SU-DHL-6 (cell line): ENCODE results near the gene NRF1.
"Not testable (repeated sequence)": the region's sequence is repeated elsewhere in the genome, so short reads cannot be mapped to it uniquely, and the experiment has no call there.

Source experiments
- H2AFZ ChIP-seq: fragments of 200-600 bp; sonication (generic); 2 replicates; pipeline ENCODE4 v1.6.1; 2014; ENCODE audit warnings: low read depth, mild to moderate bottlenecking, moderate library complexity, mixed read lengths, antibody characterized with exemption, low read length; ENCODE audit not compliant: severe bottlenecking
- H3F3A ChIP-seq: fragments of 200-600 bp; shearing (Covaris generic); 2 replicates; pipeline ENCODE4 v1.6.0; 2016; ENCODE audit warnings: antibody characterized with exemption, mild to moderate bottlenecking; ENCODE audit not compliant: insufficient read depth
- H3K27ac ChIP-seq: fragments of 200-600 bp; sonication (generic); 2 replicates; pipeline ENCODE4 v1.5.1; 2016; ENCODE audit warnings: low read depth, mild to moderate bottlenecking, low read length, moderate library complexity, mixed read lengths
- H3K27me3 ChIP-seq: fragments of 200-600 bp; sonication (generic), shearing (Covaris generic); 2 replicates; pipeline ENCODE4 v1.6.0; 2014; ENCODE audit warnings: mild to moderate bottlenecking, low read length
- H3K36me3 ChIP-seq: fragments of 200-600 bp; sonication (generic); 2 replicates; pipeline ENCODE4 v1.6.1; 2014; ENCODE audit warnings: mild to moderate bottlenecking, low read length, mixed read lengths
- H3K4me2 ChIP-seq: fragments of 300-600, 200-600 bp; shearing (Covaris generic), sonication (generic); 2 replicates; pipeline ENCODE4 v1.6.0; 2014; ENCODE audit warnings: low read length, low read depth, mild to moderate bottlenecking; ENCODE audit not compliant: poor library complexity, severe bottlenecking
- H3K4me3 ChIP-seq: fragments of 200-600 bp; sonication (generic); 2 replicates; pipeline ENCODE4 v1.5.1; 2014; ENCODE audit warnings: antibody characterized with exemption, low read length, mild to moderate bottlenecking, mixed read lengths; ENCODE audit not compliant: insufficient read depth, poor library complexity, severe bottlenecking
- H3K79me2 ChIP-seq: fragments of 200-600 bp; sonication (generic); 2 replicates; pipeline ENCODE4 v1.6.1; 2014; ENCODE audit warnings: mild to moderate bottlenecking, low read length, moderate library complexity; ENCODE audit not compliant: insufficient read depth
- H3K9ac ChIP-seq: fragments of 200-600 bp; sonication (generic); 2 replicates; pipeline ENCODE4 v1.7.0; 2014; ENCODE audit warnings: mild to moderate bottlenecking, low read length
- H3K9me2 ChIP-seq: fragments of 200-600 bp; sonication (generic); replicated peaks from 2 replicates; pipeline ENCODE4 v1.6.1; 2014; ENCODE audit warnings: low read length; ENCODE audit not compliant: insufficient read depth
- H3K9me3 ChIP-seq: fragments of 200-600 bp; sonication (generic); 2 replicates; pipeline ENCODE4 v1.6.1; 2014; ENCODE audit warnings: low read length, mixed read lengths; ENCODE audit not compliant: insufficient read depth
- H4K20me1 ChIP-seq: fragments of 200-600 bp; sonication (generic); 2 replicates; pipeline ENCODE4 v1.6.1; 2014; ENCODE audit warnings: low read depth, mild to moderate bottlenecking, antibody characterized with exemption, low read length, moderate library complexity, mixed read lengths
- CTCF ChIP-seq: fragments of 200-600 bp; sonication (generic); IDR thresholded peaks from one replicate; pipeline ENCODE4 v1.5.1; 2017; ENCODE audit warnings: antibody characterized with exemption, mild to moderate bottlenecking, low read length, moderate library complexity; ENCODE audit not compliant: insufficient read depth, poor library complexity, severe bottlenecking
- EZH2phosphoT487 ChIP-seq: fragments of 200-600 bp; sonication (generic), shearing (Covaris generic); conservative IDR thresholded peaks from 2 replicates; pipeline ENCODE4 v1.6.1; 2018; ENCODE audit warnings: mild to moderate bottlenecking, antibody characterized with exemption, low read length, moderate library complexity, mixed read lengths

The NRF1 gene

DNA sequence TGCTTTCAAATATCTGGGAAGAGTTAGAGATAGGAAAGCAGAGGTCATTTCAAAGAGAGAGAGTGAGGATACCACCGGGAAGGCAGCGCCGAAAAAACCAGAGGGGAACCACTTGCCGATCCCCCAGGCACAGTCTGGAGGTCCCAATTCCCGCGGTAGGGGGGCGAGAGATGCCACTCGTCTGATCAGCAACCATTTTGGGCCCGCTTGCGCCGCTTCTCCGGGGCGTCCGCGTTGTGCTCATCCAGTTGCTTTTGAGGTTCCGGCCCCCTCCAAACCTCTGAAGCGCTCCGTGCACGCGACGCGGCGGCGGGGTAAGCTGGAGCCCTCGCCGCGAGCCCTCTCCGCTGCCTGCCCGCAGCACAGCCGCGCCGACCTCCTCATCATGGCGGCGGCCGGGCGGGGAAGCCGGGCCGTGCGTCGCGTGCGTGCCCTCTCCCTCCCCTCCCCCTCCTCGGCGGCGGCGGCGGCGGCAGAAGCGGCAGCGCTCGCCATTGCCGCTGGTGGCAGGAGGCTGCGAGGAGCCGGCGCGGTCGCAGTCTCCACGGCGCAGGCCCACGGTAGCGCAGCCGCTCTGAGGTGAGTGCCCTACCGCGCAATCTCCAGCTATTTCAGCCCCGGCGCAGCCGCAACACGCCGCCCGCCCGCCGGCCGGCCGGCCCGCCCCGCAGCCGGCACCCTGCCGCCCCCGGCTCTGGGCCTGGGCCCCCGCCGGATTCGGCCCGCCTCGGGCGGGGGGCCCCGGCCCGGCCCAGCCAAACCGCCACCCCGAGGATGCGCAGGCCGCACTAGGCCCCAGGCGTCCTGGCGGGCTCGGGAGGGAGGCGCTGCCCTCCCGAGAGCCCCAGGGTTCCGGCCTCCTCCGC lies at the start of gene NRF1:
TSS of gene NRF1 (plus strand) at position 475 of the 866 bp plus-strand sequence. CDS start 45,632 bp downstream, outside the sequence.
- peaks cover 13% of the 10 kb centered on the region for H4K20me1 ChIP-seq
- peak within 1 kb of the TSS; percentile 95 for H3K9ac ChIP-seq
- H2AFZ ChIP-seq: peak within 1 kb of the TSS; percentile 68
- H3F3A ChIP-seq: peaks cover 9% of the 10 kb centered on the region; the same call in 1 of the 2 replicates
- peaks cover 62% of the 10 kb centered on the region for H3K79me2 ChIP-seq
- peak within 1 kb of the TSS; percentile 96 for H3K4me3 ChIP-seq
- H3K27me3 ChIP-seq: no peaks in the 10 kb centered on the region
- no peaks in the 10 kb centered on the region for H3K9me2 ChIP-seq
- H3K27ac ChIP-seq: peak within 1 kb of the TSS; percentile 72
- H3K9me3 ChIP-seq: no peaks in the 10 kb centered on the region
- H3K4me2 ChIP-seq: peak within 1 kb of the TSS; percentile 77
- TF ChIP-seq EZH2phosphoT487 (no peak), CTCF (no peak)
- H3K36me3 ChIP-seq: 0 out of 2 replicates have a peak, but pooled peaks cover 4% of the 10 kb centered on the region

- not testable (repeated sequence) for H3K27me3 ChIP-seq, H3K36me3 ChIP-seq, H3K4me3 ChIP-seq, H3K79me2 ChIP-seq, H4K20me1 ChIP-seq, H3K9me2 ChIP-seq, H3K4me2 ChIP-seq, H3K9me3 ChIP-seq, H3K27ac ChIP-seq, H3K9ac ChIP-seq, H2AFZ ChIP-seq, H3F3A ChIP-seq
These were observed 45.2 kb upstream of the NRF1 start for GRCh38 chr7:129566323-129566722.

GRCh38 chr7:129567377-129567776 lies 44.1 kb upstream of the NRF1 start:
- Histone ChIP-seq H4K20me1 (no peaks in the 10 kb centered on the region), H3K4me3 (no peak overlapping the region), H3F3A (no peaks in the 10 kb centered on the region), H3K27ac (no peak overlapping the region), H3K9ac (no peak overlapping the region), H3K36me3 (no peaks in the 10 kb centered on the region), H3K9me3 (no peaks in the 10 kb centered on the region), H3K27me3 (no peaks in the 10 kb centered on the region), H3K79me2 (no peaks in the 10 kb centered on the region), H3K9me2 (no peaks in the 10 kb centered on the region), H2AFZ (no peak overlapping the region), H3K4me2 (no peak overlapping the region)
- TF ChIP-seq EZH2phosphoT487 (no peak), CTCF (no peak)

DNA sequence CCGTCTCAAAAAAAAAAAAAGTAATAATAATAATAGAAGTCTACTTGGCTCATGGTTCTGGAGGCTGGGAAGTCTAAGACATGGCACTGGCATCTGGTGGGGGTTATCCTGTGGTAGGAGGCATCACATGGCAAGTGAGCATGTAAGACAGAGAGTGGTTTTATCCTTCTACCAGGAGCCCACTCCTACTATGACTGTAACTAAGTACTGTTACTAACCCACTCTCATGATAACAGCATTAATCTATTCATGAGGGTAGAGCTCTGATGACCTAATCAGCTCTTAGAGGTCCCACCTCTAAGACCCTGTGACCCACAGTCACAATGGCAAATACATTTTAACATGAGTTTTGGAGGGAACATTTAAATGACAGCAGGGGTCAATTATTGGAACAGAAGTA lies 43.3 kb upstream of the NRF1 start:
- H3F3A ChIP-seq: no peaks in the 10 kb centered on the region
- no peaks in the 10 kb centered on the region for H3K27me3 ChIP-seq
- TF ChIP-seq EZH2phosphoT487: no peak
- no peak for TF ChIP-seq CTCF
- H3K4me3 ChIP-seq: no peak overlapping the region
- no peak overlapping the region for H3K9ac ChIP-seq
- no peaks in the 10 kb centered on the region for H3K79me2 ChIP-seq
- no peaks in the 10 kb centered on the region for H3K36me3 ChIP-seq
- H2AFZ ChIP-seq: no peak overlapping the region
- H3K27ac ChIP-seq: no peak overlapping the region
- H3K9me3 ChIP-seq: no peaks in the 10 kb centered on the region
- H3K9me2 ChIP-seq: no peaks in the 10 kb centered on the region
- no peak overlapping the region for H3K4me2 ChIP-seq
- no peaks in the 10 kb centered on the region for H4K20me1 ChIP-seq
